Loucy (cell line): ENCODE data around the gene NEDD4.

Experiments used
- H2AFZ ChIP-seq: fragments of 200-600 bp; sonication (generic); 2 replicates; pipeline ENCODE4 v1.6.0; 2016; ENCODE audit warnings: antibody characterized with exemption, mild to moderate bottlenecking, low read length, moderate library complexity
- H3F3A ChIP-seq: fragments of 200-600 bp; 2 replicates; pipeline ENCODE4 v1.6.0; 2016; ENCODE audit warnings: antibody characterized with exemption, low read depth, mild to moderate bottlenecking
- H3K27me3 ChIP-seq: fragments of 200-600 bp; sonication (generic); 2 replicates; pipeline ENCODE4 v1.6.1; 2014; ENCODE audit warnings: low read length, mild to moderate bottlenecking; ENCODE audit not compliant: insufficient read depth, poor library complexity, severe bottlenecking
- H3K36me3 ChIP-seq: fragments of 200-600 bp; sonication (generic); 2 replicates; pipeline ENCODE4 v1.6.1; 2016; ENCODE audit warnings: low read length; ENCODE audit not compliant: insufficient read depth
- H3K4me1 ChIP-seq: fragments of 200-600 bp; sonication (generic); 2 replicates; pipeline ENCODE4 v1.5.1; 2014; ENCODE audit warnings: low read length, mild to moderate bottlenecking; ENCODE audit not compliant: insufficient read depth, poor library complexity, severe bottlenecking
- H3K4me2 ChIP-seq: fragments of 200-600 bp; sonication (generic); 2 replicates; pipeline ENCODE4 v1.6.0; 2014; ENCODE audit warnings: antibody characterized with exemption, low read length, low read depth, mild to moderate bottlenecking; ENCODE audit not compliant: poor library complexity, severe bottlenecking
- H3K4me3 ChIP-seq: fragments of 200-600 bp; sonication (generic); 2 replicates; pipeline ENCODE4 v1.5.1; 2014; ENCODE audit warnings: low read length, mild to moderate bottlenecking, mixed read lengths; ENCODE audit not compliant: poor library complexity, severe bottlenecking
- H3K79me2 ChIP-seq: fragments of 200-600 bp; sonication (generic); 2 replicates; pipeline ENCODE4 v1.6.1; 2014; ENCODE audit warnings: low read length; ENCODE audit not compliant: insufficient read depth
- H3K9ac ChIP-seq: fragments of 200-600 bp; sonication (generic); 2 replicates; pipeline ENCODE4 v1.6.0; 2014; ENCODE audit warnings: mild to moderate bottlenecking, low read depth, low read length, moderate library complexity; ENCODE audit not compliant: poor library complexity, severe bottlenecking
- H3K9me2 ChIP-seq: fragments of 200-600 bp; sonication (generic); replicated peaks from 2 replicates; pipeline ENCODE4 v1.6.1; 2016; ENCODE audit warnings: low read depth, low read length, mixed read lengths
- H3K9me3 ChIP-seq: fragments of 200-600 bp; sonication (generic); 2 replicates; pipeline ENCODE4 v1.6.1; 2014; ENCODE audit warnings: mild to moderate bottlenecking, antibody characterized with exemption, low read length, low read depth; ENCODE audit not compliant: insufficient read depth
- H4K20me1 ChIP-seq: fragments of 200-600 bp; sonication (generic); 2 replicates; pipeline ENCODE4 v1.6.0; 2014; ENCODE audit warnings: antibody characterized with exemption, low read length, mild to moderate bottlenecking; ENCODE audit not compliant: insufficient read depth, poor library complexity, severe bottlenecking
- EZH2phosphoT487 ChIP-seq: fragments of 200-600 bp; IDR thresholded peaks from 2 replicates; pipeline ENCODE4 v1.6.1; 2018; ENCODE audit warnings: antibody characterized with exemption, mild to moderate bottlenecking, moderate library complexity, borderline replicate concordance
- TF ChIP-seq, protein P1 (sequence below): fragments of 200-600 bp; sonication (generic); conservative IDR thresholded peaks from 2 replicates; pipeline ENCODE4 v1.5.1; 2014; ENCODE audit warnings: mild to moderate bottlenecking, antibody characterized with exemption, low read length

The NEDD4 gene

DNA sequence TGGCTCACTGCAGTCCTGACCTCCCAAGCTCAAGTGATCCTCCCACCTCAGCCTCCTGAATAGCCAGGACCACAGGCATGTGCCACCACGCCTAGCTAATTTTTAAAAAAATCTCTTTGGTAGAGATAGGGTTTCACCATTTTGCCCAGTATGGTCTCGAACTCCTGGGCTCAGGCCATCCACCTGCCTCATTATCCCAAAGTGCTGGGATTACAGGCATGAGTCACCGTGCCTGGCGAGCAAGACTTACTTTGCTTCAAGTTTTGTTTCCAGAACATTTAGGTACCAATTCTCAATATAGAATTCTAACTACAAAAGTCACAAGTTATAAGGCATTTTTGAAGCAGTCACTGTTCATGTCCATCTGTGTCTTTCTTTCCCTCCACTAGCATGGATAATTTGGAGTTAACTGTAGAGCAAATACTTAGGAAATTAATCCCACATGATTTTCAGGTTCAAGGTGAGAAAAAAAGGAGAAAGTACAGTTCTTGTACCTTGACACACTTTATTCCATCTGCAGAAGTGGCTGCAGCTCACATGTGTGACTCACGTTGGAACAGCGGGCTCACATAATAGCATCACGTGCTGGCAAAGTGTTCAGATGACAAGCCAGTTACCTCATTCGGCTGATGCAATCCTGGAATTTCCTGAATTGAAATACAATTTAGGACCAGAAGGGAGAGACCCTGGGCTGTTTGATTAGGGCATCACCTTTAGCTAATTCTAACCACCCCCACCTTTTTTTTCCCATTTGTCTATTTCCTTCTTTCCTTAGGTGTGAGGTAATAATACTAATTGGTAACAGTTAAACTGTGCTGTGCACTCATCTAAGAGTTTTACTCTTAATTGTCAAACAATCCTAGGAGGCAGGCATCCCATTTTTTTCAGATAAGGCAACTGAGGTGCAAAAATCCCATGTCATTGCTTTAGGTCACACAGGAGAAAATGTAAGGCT is 46.9 kb upstream of the NEDD4 start:
- Histone ChIP-seq H3K9me2 (no peaks in the 10 kb centered on the region), H2AFZ (no peak overlapping the region), H3K9me3 (no peaks in the 10 kb centered on the region), H4K20me1 (no peaks in the 10 kb centered on the region), H3K4me2 (no peak overlapping the region), H3K79me2 (no peaks in the 10 kb centered on the region), H3K27me3 (no peaks in the 10 kb centered on the region), H3K9ac (no peak overlapping the region), H3K4me1 (peaks cover 18% of the 10 kb centered on the region), H3F3A (no peaks in the 10 kb centered on the region), H3K36me3 (no peaks in the 10 kb centered on the region), H3K4me3 (no peak overlapping the region)
- TF ChIP-seq, protein P1, sequence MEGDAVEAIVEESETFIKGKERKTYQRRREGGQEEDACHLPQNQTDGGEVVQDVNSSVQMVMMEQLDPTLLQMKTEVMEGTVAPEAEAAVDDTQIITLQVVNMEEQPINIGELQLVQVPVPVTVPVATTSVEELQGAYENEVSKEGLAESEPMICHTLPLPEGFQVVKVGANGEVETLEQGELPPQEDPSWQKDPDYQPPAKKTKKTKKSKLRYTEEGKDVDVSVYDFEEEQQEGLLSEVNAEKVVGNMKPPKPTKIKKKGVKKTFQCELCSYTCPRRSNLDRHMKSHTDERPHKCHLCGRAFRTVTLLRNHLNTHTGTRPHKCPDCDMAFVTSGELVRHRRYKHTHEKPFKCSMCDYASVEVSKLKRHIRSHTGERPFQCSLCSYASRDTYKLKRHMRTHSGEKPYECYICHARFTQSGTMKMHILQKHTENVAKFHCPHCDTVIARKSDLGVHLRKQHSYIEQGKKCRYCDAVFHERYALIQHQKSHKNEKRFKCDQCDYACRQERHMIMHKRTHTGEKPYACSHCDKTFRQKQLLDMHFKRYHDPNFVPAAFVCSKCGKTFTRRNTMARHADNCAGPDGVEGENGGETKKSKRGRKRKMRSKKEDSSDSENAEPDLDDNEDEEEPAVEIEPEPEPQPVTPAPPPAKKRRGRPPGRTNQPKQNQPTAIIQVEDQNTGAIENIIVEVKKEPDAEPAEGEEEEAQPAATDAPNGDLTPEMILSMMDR = no peak
- no peak for TF ChIP-seq EZH2phosphoT487

- H3K9me3 ChIP-seq = no peaks in the 10 kb centered on the region
- no peaks in the 10 kb centered on the region for H3K79me2 ChIP-seq
- H3K4me1 ChIP-seq = peaks cover 14% of the 10 kb centered on the region
- H3K9me2 ChIP-seq = no peaks in the 10 kb centered on the region
- no peak overlapping the region for H3K4me3 ChIP-seq
- no peak overlapping the region for H2AFZ ChIP-seq
- H3K36me3 ChIP-seq = no peaks in the 10 kb centered on the region
- no peaks in the 10 kb centered on the region for H3F3A ChIP-seq
- no peaks in the 10 kb centered on the region for H3K27me3 ChIP-seq
- H3K9ac ChIP-seq = no peak overlapping the region
- no peaks in the 10 kb centered on the region for H4K20me1 ChIP-seq
- no peak overlapping the region for H3K4me2 ChIP-seq
- TF ChIP-seq, protein P1 = no peak
- TF ChIP-seq EZH2phosphoT487 = no peak
Observed at GRCh38 chr15:56038707-56039106, 45.3 kb upstream of the NEDD4 start.

GRCh38 chr15:56038015-56038414 is 44.6 kb upstream of the NEDD4 start:
- no peak for TF ChIP-seq EZH2phosphoT487
- TF ChIP-seq, protein P1 = no peak
- no peaks in the 10 kb centered on the region for H3K27me3 ChIP-seq
- peaks cover 7% of the 10 kb centered on the region for H3K4me1 ChIP-seq
- no peak overlapping the region for H3K9ac ChIP-seq
- H3F3A ChIP-seq = no peaks in the 10 kb centered on the region
- H3K9me2 ChIP-seq = no peaks in the 10 kb centered on the region
- H3K9me3 ChIP-seq = no peaks in the 10 kb centered on the region
- H3K79me2 ChIP-seq = no peaks in the 10 kb centered on the region
- no peaks in the 10 kb centered on the region for H4K20me1 ChIP-seq
- H2AFZ ChIP-seq = no peak overlapping the region; the same call in 1 of the 2 replicates
- no peak overlapping the region for H3K4me3 ChIP-seq
- H3K36me3 ChIP-seq = no peaks in the 10 kb centered on the region
- no peak overlapping the region for H3K4me2 ChIP-seq
